H1 (cell line): Measurements from ENCODE around the gene DOCK1. TPM values are rescaled to one million over a fixed set of nuclear protein-coding genes. Genes with fewer than 3 reads are reported as not detected.

ENCODE experiments used
- EP300 ChIP-seq, 2 experiments: IDR thresholded peaks; 1 replicate in 1 of 2; 2 replicates in 1 of 2; pipeline ENCODE4 v1.6.1; 2011 to 2012; ENCODE audit warnings: low read depth in 2 of 2, low read length in 2 of 2, mild to moderate bottlenecking in 2 of 2, borderline replicate concordance in 1 of 2, inconsistent platforms in 1 of 2, moderate library complexity in 1 of 2
- KDM4A ChIP-seq: IDR thresholded peaks from one replicate; pipeline ENCODE4 v1.7.1; 2012; ENCODE audit warnings: low read depth, mild to moderate bottlenecking, moderate library complexity, low read length, inconsistent platforms; ENCODE audit not compliant: severe bottlenecking
- SP4 ChIP-seq: IDR thresholded peaks from 2 replicates; pipeline ENCODE4 v1.6.1; 2012; ENCODE audit warnings: low read length, inconsistent platforms
- USF2 ChIP-seq: IDR thresholded peaks from 2 replicates; pipeline ENCODE4 v1.6.1; 2011; ENCODE audit warnings: low read length, improper control_type of control experiment
- polyA plus RNA-seq, 7 experiments: library from polyadenylated mRNA; depleted of rRNA in 3 of 7; stranded (reverse) in 5 of 7; unstranded in 2 of 7; fragments of >200 nt in 5 of 7; fragments of 200-250 nt in 2 of 7; gene quantifications; 1 replicate in 5 of 7; 2 replicates in 1 of 7; 4 replicates in 1 of 7; pipeline versions ENCODE4 v1.2.1 to v1.2.3, GENCODE V29; 2011 to 2013; ENCODE audit warnings: missing spikeins in 2 of 7, mixed read lengths in 2 of 7
- total RNA-seq: library from RNA; stranded (reverse); fragmentation: NEBNext Ultra II Directional; extraction: Animal tissue kit (Norgen Biotek cat#: 25700); gene quantifications from 2 replicates; pipeline ENCODE4 v1.2.1, GENCODE V29; 2021

The DOCK1 gene
- total and polyA plus RNA-seq, 2 of the 8 experiments (the other 6 are each of a cell fraction or from before 2014, with no cell fraction given): 11.6 to 53.0 TPM

DNA sequence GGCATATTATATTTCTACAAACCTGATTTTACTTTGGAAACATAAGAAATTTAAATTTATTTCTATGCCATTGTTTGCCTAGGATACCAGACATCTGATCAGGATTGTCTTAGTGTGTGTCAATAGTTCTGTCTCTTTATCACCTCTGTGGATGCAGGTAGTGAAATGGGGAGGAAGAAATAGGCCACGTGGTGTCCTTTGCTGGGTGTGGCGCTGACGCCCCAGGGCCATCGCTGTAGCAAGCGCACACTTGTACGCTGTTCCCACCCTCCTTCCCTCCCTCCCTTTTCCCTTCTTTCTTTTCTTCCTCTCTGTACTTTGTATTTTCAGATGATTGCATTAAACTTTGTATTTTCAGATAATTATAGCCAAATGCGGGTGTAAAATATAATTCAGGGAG is 5.0 kb downstream of the DOCK1 start (continued):
- TF ChIP-seq EP300 (IDR thresholded peaks at IDR 0.05; ENCODE audit: borderline replicate concordance in 1 of 2, low read depth in 2 of 2, low read length in 2 of 2) (no peak), USF2 (no peak), KDM4A (no peak), SP4 (no peak)
